ENCODE measurements around the gene LHFPL2.
"Not testable (repeated sequence)": the region's sequence is repeated elsewhere in the genome, so short reads cannot be mapped to it uniquely, and the experiment has no call there.

LHFPL2 gene, protein sequence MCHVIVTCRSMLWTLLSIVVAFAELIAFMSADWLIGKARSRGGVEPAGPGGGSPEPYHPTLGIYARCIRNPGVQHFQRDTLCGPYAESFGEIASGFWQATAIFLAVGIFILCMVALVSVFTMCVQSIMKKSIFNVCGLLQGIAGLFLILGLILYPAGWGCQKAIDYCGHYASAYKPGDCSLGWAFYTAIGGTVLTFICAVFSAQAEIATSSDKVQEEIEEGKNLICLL

DNA sequence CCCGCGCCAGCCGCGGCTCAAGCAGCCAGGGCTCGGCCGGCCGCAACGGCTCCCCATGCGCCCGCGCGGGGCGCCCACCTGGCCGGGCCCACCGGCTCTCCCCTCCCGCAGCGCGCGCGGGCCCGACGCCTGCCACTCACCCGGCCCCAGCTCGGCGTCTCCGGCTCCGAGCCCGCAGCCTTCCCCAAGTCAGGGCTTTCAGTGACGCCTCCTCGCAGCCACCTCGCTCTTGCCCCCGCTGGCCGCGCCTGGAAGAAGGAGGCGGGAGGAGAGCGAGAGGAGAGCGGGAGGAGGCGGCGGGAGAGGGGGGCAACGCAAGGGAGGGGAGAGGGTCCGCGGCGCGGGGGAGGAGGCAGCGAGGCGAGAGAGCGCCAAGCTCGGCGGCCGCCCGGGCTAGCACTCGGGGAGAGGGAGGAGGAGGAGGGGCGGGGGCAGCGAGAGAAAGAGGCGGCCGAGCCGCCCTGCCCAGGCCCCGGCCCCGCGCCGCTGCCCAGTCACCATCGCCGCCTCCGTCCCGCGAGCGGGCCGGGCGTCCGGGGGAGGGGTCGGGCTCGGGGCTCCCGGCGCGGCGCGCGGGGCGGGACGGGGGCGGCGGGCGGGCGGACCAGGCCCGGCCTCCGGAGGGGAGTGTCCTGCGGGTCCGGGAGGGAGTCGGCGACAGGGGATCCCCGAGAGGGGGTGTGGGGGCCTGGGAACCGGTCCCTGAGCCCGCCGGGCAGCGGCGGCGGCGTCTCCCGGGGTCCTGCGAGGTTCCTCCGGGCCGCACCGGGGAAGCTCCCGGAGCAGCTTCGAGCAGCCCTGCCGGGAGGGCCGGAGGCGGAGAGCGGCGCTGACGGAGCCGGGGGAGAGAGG lies at the start of gene LHFPL2:
LHFPL2 (minus strand) TSS at position 414 of the 852 bp plus-strand sequence. CDS start 138,559 bp downstream, outside the sequence.
- H3K4me1 ChIP-seq: peaks cover 6% of the 10 kb centered on the region
- TF ChIP-seq, protein P1, sequence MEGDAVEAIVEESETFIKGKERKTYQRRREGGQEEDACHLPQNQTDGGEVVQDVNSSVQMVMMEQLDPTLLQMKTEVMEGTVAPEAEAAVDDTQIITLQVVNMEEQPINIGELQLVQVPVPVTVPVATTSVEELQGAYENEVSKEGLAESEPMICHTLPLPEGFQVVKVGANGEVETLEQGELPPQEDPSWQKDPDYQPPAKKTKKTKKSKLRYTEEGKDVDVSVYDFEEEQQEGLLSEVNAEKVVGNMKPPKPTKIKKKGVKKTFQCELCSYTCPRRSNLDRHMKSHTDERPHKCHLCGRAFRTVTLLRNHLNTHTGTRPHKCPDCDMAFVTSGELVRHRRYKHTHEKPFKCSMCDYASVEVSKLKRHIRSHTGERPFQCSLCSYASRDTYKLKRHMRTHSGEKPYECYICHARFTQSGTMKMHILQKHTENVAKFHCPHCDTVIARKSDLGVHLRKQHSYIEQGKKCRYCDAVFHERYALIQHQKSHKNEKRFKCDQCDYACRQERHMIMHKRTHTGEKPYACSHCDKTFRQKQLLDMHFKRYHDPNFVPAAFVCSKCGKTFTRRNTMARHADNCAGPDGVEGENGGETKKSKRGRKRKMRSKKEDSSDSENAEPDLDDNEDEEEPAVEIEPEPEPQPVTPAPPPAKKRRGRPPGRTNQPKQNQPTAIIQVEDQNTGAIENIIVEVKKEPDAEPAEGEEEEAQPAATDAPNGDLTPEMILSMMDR (IDR thresholded peaks at IDR 0.05): no peak

DNA sequence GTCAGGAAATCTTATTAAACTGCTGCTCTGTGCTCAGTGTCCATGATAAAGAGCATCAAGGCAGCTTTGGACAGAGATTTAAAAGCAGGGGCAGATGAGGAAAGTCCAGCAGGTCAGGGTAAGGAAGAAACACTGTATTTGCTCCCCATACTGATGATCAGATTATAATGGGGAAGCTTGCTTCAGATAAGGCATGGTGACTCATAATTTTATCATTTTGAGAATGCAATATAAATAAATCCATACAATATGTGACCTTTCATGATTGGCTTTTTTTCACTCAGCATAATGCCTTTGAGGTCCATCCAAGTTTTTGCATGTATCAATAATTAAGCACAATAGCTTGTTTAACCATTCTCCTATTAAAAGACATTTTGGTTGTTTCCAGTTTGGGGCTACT lies 48.1 kb upstream of the LHFPL2 start:
- Histone ChIP-seq H3K27ac (no peak overlapping the region), H3K4me1 (no peaks in the 10 kb centered on the region), H3K27me3 (ENCODE audit: control insufficient read depth, insufficient read depth, low read length) (no peaks in the 10 kb centered on the region), H3K4me3 (ENCODE audit: low read depth, low read length) (no peak overlapping the region), H3K9ac (no peak overlapping the region), H3K36me3 (ENCODE audit: control insufficient read depth, insufficient read depth, low read length) (no peaks in the 10 kb centered on the region), H3K79me2 (no peaks in the 10 kb centered on the region), H3K9me3 (ENCODE audit: control insufficient read depth, low read length) (no peaks in the 10 kb centered on the region), H3K4me2 (ENCODE audit: low read length) (no peak overlapping the region), H2AFZ (no peak overlapping the region)
- TF ChIP-seq, protein P1 (IDR thresholded peaks at IDR 0.05): no peak

More for the DNA sequence above, at the start of gene LHFPL2:
- Histone ChIP-seq H3K36me3 (ENCODE audit: control insufficient read depth, insufficient read depth, low read length) (no peaks in the 10 kb centered on the region), H3K9me3 (ENCODE audit: control insufficient read depth, low read length) (no peaks in the 10 kb centered on the region), H3K9ac (peak within 1 kb of the TSS; percentile 79), H3K4me2 (ENCODE audit: low read length) (peak within 1 kb of the TSS; percentile 85), H2AFZ (peak within 1 kb of the TSS; percentile 97), H3K27ac (peak within 1 kb of the TSS; percentile 90), H3K4me3 (ENCODE audit: low read depth, low read length) (peak within 1 kb of the TSS; percentile 68), H3K79me2 (no peaks in the 10 kb centered on the region), H3K27me3 (ENCODE audit: control insufficient read depth, insufficient read depth, low read length) (no peaks in the 10 kb centered on the region)

DNA sequence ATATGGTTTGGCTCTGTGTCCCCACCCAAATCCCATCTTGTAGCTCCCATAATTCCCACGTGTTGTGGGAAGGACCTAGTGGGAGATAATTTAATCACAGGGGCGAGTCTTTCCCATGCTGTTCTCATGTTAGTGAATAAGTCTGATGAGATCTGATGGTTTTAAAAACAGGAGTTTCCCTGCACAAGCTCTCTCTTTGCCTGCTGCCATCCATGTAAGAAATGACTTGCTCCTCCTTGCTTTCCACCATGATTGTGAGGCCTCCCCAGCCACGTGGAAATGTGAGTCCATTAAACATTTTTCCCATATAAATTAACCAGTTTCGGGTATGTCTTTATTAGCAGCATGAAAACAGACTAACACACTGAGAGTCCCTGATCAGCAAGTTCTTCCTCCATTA lies 47.5 kb upstream of the LHFPL2 start:
- H3K36me3 ChIP-seq (ENCODE audit: control insufficient read depth, insufficient read depth, low read length); H3K27ac ChIP-seq; H2AFZ ChIP-seq; H3K27me3 ChIP-seq (ENCODE audit: control insufficient read depth, insufficient read depth, low read length); H3K9ac ChIP-seq; H3K79me2 ChIP-seq; H3K4me1 ChIP-seq; H3K9me3 ChIP-seq (ENCODE audit: control insufficient read depth, low read length); H3K4me2 ChIP-seq (ENCODE audit: low read length); H3K4me3 ChIP-seq (ENCODE audit: low read depth, low read length): not testable (repeated sequence)

DNA sequence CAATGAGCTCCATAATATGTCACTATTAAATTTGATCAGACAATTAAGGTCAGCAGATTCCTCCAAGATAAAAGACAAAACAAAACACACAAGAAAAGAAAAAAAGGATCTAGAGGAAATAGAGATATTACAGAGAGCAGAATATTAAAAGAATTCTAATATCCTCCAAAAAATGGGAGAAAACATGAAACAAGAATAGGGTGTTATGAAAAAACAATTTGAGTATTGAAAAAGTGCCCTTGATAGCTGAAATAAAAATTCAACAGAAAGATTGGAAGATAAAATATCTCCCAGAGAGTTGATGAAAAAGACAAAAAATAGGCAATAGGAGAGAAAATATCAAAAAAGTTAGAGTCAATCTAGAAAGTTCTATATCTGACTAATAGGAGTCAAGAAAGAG lies 44.8 kb upstream of the LHFPL2 start:
- Histone ChIP-seq H3K27ac (no peak overlapping the region), H3K4me3 (ENCODE audit: low read depth, low read length) (no peak overlapping the region), H3K4me1 (no peaks in the 10 kb centered on the region), H2AFZ (no peak overlapping the region), H3K4me2 (ENCODE audit: low read length) (no peak overlapping the region), H3K36me3 (ENCODE audit: control insufficient read depth, insufficient read depth, low read length) (no peaks in the 10 kb centered on the region), H3K9me3 (ENCODE audit: control insufficient read depth, low read length) (no peaks in the 10 kb centered on the region), H3K79me2 (no peaks in the 10 kb centered on the region), H3K9ac (no peak overlapping the region), H3K27me3 (ENCODE audit: control insufficient read depth, insufficient read depth, low read length) (no peaks in the 10 kb centered on the region)
- TF ChIP-seq, protein P1 (IDR thresholded peaks at IDR 0.05): no peak

DNA sequence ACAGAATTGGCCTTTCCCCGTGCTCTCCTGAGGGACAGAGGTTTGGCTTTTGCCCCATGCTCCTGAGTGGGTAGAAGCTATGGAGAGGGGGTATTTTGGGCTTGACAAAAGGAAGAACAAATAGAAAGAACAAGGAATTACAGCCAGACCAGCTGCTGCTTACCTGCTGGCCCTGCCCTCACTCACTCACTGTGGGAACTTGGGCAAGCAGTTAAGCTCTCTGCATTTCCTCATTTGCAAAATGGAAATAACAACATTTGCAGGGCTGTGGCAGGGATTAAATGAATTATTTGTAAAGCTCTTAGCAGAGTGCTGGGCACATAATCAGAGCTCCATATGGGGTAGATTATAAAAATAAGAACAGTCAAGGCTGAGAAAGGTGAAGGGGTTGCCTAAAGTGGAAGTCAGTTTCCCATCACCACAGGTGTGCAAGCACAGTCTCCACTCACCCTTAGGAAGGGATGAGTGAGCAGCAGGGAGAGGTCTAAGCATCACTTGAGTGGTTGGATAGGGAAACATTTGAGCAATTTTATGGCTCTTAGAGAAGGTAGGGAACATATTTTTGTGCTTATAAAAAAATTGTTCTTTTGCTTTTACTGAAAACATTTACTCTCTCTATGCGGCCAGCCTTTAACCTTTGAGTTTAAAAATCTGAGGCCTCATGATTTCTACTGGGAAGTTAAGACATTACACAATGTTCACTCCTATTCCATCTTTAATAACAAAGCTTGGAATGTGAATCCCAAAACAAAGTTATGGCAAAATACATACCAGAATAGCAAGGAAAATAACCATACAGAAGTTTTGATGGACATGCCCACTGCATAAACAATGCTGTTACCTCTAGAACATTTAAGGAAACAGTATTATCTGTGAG lies 42.8 kb upstream of the LHFPL2 start:
- Histone ChIP-seq H3K79me2 (no peaks in the 10 kb centered on the region), H3K4me2 (ENCODE audit: low read length) (no peak overlapping the region), H3K4me1 (no peaks in the 10 kb centered on the region), H3K27me3 (ENCODE audit: control insufficient read depth, insufficient read depth, low read length) (no peaks in the 10 kb centered on the region), H3K4me3 (ENCODE audit: low read depth, low read length) (no peak overlapping the region), H3K36me3 (ENCODE audit: control insufficient read depth, insufficient read depth, low read length) (no peaks in the 10 kb centered on the region), H2AFZ (peak overlapping the region; percentile 18), H3K9me3 (ENCODE audit: control insufficient read depth, low read length) (no peaks in the 10 kb centered on the region), H3K27ac (no peak overlapping the region), H3K9ac (no peak overlapping the region)
- TF ChIP-seq, protein P1 (IDR thresholded peaks at IDR 0.05): no peak

All from parathyroid adenoma (tissue), 2 donors.